ENCODE results near the gene ARHGAP10. TPM values are rescaled to one million over a fixed set of nuclear protein-coding genes. Genes with fewer than 3 reads are reported as not detected.

Gene ARHGAP10
- total and polyA plus RNA-seq, 10 of the 15 experiments (the other 5 are each of a cell fraction or from before 2014, with no cell fraction given), result 1.3 to 25.8 (median 17.2) TPM

- ATAC-seq (no peak), FAIRE-seq (no peak), DNase-seq (ENCODE audit: low read depth, low spot score) (no peak)
- intact Hi-C loops (cut with micrococcal nuclease; ENCODE audit: unreplicated experiment) (no loop called here), in situ Hi-C loops (cut with MboI) (no loop called here)
- peaks cover 10 to 14% of the 10 kb centered on the region in 2 experiments; a peak in 3 of 4 replicates for H3K36me3 ChIP-seq (ENCODE audit: control insufficient read depth in 2 of 2, insufficient read depth in 2 of 2, low read length in 1 of 2)
- H3K27me3 ChIP-seq (replicated peaks in 1 of 2; ENCODE audit: control insufficient read depth in 2 of 2, insufficient read depth in 2 of 2, low read length in 1 of 2), result no peaks in the 10 kb centered on the region
- 80% methylated on average over 3 of the region's 3 CpGs for WGBS (ENCODE audit: insufficient coverage, insufficient replicate concordance, low lambda C conversion rate, missing lambda C conversion rate)
- no TSS peak for BruUV-seq (replicated peaks)
- H3K9ac ChIP-seq (ENCODE audit: control insufficient read depth, insufficient read depth, low read length), result no peak overlapping the region
- H2AFZ ChIP-seq (ENCODE audit: control insufficient read depth, low read depth, low read length), result no peak overlapping the region
- ChIA-PET RAD21 (ENCODE audit: unreplicated experiment) (no interaction called here), CTCF (no interaction called here), POLR2A (no interaction called here), SMC1A (ENCODE audit: uncharacterized antibody, unreplicated experiment) (interaction anchor here (1.3 kb wide), 1 partner anchor 8 kb away, joined by 4 read pairs; no protein-coding TSS in a partner anchor)
- no peak overlapping the region for H3K4me2 ChIP-seq (ENCODE audit: control insufficient read depth, insufficient read depth)
- no peak overlapping the region for H3K27ac ChIP-seq (ENCODE audit: control insufficient read depth, insufficient read depth)
- H3K4me1 ChIP-seq (ENCODE audit: control insufficient read depth, insufficient read depth, low read length), result no peaks in the 10 kb centered on the region
- TF ChIP-seq USF2 (IDR thresholded peaks at IDR 0.05; ENCODE audit: borderline replicate concordance, low read depth, low read length), result no peak
- TF ChIP-seq NFXL1 (IDR thresholded peaks at IDR 0.05; ENCODE audit: borderline replicate concordance), result no peak
- no peak for TF ChIP-seq BMI1 (IDR thresholded peaks at IDR 0.05; ENCODE audit: borderline replicate concordance)
- no peak for TF ChIP-seq IKZF2 (IDR thresholded peaks at IDR 0.05)
- TF ChIP-seq ZZZ3 (IDR thresholded peaks at IDR 0.05; ENCODE audit: control insufficient read depth, insufficient read length, low read depth), result no peak
- TF ChIP-seq CUX1 (IDR thresholded peaks at IDR 0.05; ENCODE audit: insufficient replicate concordance, low read depth, low read length), result no peak
- TF ChIP-seq KDM1A (IDR thresholded peaks at IDR 0.05; ENCODE audit: borderline replicate concordance), result no peak
- no peak for TF ChIP-seq NKRF (conservative IDR thresholded peaks at IDR 0.05)
- H3K79me2 ChIP-seq (ENCODE audit: control insufficient read depth, insufficient read depth, low read length), result no peaks in the 10 kb centered on the region
- H3K9me3 ChIP-seq (replicated peaks; ENCODE audit: control insufficient read depth, insufficient read depth, low read length), result peaks cover 7% of the 10 kb centered on the region; the same call in 1 of the 3 replicates
- no peaks in the 10 kb centered on the region; the same call in 1 of the 2 replicates for H4K20me1 ChIP-seq (ENCODE audit: control insufficient read depth, insufficient read depth)
- no peak overlapping the region for H3K4me3 ChIP-seq
Observed at GRCh38 chr4:148069895-148070178, 337.9 kb downstream of the ARHGAP10 start.

Measured in GM12878 (cell line).